Suprapubic skin (tissue), 4 donors: ENCODE results near the gene PDE11A.

Source experiments
- CTCF ChIP-seq, 2 donors: fragments of 200-600 bp in 1 of 2; fragments of 450-650 bp in 1 of 2; sonication (generic) in 1 of 2; IDR thresholded peaks; one replicate each; pipeline ENCODE4 v1.5.1; 2016 to 2019; ENCODE audit warnings: antibody characterized with exemption in 2 of 2, mild to moderate bottlenecking in 1 of 2, moderate library complexity in 1 of 2
- EP300 ChIP-seq: sonication (generic); formaldehyde crosslinking; IDR thresholded peaks from one replicate; pipeline ENCODE4 v1.6.1; 2017; ENCODE audit warnings: antibody characterized with exemption
- POLR2AphosphoS5 ChIP-seq, 3 donors: sonication (generic); formaldehyde crosslinking; IDR thresholded peaks; one replicate each; pipeline ENCODE4 v1.6.1; 2017; ENCODE audit warnings: antibody characterized with exemption in 3 of 3

DNA sequence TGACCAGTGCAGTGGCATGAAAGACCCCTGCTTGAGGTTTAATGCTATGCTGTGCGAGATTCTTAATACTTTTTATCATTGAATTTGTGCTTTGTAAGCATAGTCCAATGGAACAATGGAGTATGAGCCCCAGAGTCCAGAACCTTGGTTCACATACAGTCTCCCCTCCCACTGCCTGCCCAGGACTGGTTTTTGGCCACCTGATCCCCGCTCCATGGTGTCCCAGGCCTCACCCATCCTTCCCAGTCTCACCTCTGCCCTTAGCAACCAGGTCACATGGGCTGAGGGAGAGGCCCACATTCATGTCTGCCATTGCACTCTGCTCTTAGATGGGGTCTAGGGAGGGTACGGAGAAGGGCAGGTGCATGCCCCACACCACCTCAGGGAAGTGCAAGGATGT is 6.3 kb downstream of the PDE11A start:
- TF ChIP-seq CTCF (IDR thresholded peaks at IDR 0.05) (no peak), POLR2AphosphoS5 (IDR thresholded peaks at IDR 0.05) (no peak), EP300 (no peak)
